ENCODE results near the gene MICAL2.

The MICAL2 gene

GRCh38 chr11:12098601-12099000 lies 11.8 kb upstream of the MICAL2 start:
- DNase-seq = no peak

GRCh38 chr11:12099132-12099873 lies 11.1 kb upstream of the MICAL2 start:
- DNase-seq = no peak

DNA sequence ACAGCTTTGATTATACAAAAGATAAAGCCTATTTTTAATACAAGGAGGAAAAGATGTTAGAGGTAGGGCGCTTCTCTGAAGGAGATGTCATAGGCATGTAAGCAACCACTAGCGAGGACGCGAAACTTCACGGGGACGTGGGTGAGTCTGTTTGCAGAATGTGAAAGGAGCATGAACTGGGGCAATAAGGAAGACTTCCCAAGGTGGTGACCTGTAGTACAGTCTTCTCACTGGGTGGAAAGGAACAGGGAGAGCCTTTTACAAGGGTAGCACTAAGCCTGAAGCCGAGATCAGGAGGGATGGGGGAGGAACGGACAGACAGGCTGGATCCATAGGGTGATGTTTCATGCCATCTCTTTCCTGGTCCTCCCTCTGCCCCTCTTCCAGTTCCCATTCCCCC lies 10.0 kb upstream of the MICAL2 start:
- DNase-seq = no peak

DNA sequence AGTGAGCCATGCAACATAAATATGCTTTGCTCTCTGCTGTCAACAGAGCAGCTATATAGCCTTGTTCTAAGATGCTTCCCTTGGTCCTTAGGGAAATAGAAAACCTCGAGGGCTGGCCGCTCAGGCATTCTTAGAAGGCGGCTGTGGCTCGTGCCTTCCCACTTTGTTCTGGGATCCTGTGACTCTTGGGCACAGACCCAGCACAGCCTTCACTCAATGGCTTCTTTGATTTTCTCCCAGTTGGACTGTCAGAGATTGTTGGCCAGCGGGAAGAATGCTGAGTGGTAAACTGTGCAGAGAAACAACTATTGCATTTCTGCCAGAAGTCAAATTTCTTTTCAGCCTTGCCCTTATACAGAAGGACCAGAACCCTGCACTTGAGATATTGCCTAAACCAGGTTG lies 9.5 kb upstream of the MICAL2 start:
- no peak for DNase-seq

DNA sequence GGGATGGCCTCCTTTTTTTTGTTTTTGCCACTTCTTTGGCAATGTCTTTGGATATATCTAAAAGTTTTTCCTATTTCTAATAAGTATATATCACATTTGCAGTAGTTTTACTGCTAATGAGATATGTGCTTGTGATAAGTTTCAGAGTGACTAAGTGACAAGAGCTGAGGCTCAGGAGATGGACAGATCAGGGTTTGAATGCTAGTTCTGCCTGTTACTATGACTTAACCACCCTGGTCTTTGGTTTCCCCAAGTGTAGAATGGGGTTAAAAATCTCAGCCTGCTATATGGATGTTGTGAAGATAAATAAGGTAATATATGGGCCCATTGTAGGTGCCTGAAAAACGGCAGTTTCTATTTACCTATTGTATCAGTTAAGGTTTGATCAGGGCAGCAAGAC lies 9.1 kb upstream of the MICAL2 start:
- DNase-seq = no peak

DNA sequence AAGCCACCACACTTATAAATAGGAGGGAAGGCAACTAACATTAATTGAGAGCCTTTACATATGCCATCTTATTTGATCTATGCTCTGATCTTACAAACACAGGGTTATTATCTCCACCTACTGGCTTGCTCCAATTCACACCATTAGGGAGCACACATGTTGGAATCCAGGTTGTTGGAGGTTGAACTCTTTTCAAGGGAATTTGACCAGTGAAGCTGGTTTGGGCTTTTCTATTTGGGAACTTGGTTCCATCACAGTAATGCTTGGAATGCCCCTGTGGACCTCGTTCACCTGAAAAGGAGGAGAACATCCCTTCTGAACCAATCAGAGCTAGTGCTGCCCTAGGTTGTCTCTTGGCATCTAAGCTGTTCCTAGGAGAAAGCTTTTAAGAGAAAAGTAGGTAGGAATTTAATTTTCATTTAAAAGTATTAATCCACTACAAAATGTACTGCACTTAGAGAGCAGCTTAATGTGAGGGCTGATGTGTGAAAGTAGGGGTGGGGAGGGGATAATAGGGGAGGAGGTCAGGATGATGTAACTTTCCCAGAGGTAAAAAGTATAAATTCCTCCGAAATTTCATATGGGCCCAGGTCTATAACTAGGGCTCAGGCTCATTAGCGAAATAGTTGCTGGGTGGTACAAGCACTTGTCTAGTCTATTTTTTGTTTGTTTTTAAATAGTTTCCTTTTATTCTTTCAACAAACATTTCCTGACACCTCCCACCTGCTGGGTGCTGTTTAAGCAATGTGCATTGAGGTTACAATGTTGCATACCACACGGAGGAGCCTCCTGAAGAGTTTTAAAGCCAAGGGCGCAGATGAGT lies 7.6 kb upstream of the MICAL2 start:
- DNase-seq = no peak

DNA sequence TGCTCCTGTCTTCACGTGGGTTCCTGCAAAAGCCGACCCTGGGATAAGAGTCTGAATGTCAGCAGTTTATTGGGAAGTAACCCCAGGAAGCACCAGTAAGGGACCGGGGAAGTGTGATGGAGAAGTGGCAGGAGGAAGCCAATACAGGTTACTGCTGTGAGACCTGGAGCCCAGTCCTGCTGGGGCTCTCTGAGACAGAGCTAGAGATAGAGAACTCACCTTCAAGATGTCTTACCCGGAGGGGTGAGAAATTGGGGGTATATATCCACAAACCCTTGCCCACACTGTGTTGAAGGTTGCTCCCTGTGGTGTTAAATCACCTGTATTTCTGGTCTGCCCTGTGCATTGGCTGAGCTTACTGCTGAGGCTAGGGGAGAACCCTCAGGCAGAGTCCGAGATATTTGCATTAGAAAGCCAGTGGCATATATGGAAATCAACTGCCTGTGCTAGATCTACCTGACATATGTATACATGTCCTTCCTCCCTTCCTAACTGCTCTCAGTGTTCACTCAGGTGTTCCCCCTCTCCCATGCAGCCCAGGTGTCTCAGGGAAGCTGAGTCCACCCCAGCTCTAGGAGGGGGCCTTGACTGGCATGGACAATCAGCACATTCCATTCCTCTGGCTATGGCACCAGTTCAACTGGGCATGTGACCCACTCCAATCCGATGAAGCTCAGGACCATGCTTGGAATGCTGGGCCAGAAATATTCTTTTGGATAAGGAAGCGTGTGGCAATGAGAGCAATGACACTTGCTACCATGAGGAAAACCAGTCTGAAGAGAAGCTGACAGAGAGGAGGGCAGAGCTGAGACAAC lies 6.8 kb upstream of the MICAL2 start:
- DNase-seq = no peak

- no peak for DNase-seq
Measured at GRCh38 chr11:12105471-12105870, 4.9 kb upstream of the MICAL2 start.

GRCh38 chr11:12106101-12106500 lies 4.3 kb upstream of the MICAL2 start:
- no peak for DNase-seq

GRCh38 chr11:12106501-12106900 lies 3.9 kb upstream of the MICAL2 start:
- DNase-seq = no peak

DNA sequence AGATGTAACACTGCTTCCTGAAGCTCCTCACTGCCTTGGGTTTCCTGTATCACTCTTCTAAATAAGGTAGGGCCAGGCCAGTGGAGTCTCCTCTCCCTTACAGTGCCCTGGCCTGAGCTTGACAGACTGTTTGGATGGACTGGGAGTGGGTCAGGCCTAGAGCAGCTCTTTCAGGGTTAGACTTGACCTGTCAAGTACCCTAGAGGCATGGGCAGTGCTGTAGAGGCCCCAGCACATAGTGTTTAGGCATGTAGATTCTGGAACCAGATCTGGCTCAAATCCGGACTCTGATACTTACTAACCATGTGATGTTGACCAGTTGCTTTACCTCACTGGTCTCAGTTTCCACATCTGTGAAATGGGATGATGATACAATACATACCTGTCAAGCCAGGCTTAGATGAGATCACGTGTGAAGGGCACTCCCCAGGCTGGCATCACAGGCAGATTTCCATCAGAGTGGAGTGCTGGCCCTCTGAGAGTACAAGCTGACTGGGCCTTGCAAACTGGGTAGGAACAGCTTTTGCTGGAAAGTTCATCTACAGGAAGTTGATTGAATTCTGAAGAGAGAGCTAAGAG lies 1.4 kb upstream of the MICAL2 start:
- no peak for DNase-seq

GRCh38 chr11:12109591-12110196 lies 696 bp upstream of the MICAL2 start:
- no peak for DNase-seq

DNA sequence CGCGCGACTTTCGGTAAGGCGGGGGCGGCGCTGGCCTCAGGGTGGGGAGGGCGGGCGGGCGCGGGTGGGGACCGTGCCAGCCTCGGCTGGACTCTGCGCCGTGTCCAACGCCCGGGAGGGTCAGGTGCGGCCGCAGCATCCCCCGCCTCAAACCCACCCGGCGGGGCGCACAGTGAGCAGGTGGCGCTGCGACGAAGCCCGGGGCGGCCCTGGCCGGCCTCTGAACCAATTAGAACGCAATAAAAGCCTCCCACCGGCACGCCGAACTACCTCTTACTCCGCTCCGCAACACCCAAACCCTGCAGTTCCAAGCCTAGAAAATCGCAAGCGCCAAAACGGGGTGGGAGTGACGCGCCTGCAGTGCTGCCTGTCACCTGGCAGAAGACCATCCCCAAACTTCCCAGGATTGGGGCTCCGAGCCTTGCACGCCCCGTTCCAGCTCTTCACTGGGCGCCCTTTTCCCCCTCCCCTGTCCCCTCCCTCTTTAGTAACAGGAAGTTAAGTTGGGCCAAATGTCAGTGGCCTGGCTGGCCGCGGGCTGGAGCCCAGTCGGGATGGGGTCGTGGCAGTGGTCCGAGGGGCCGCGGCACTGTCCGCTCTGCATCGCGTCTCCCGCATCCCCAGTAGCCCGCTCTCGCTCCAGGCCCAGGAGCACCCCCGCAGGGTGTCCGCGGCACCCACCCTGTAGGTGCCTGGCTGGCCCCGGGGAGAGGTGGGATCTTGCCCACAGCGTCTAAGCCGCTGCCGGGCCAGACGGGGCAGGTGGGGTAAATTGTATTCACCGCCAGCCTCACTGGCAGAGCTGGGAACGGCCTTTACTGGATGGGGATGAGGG lies 541 bp downstream of the MICAL2 start:
- DNase-seq = peak; percentile 40 to 42

- peak; percentile 10 to 34 for DNase-seq
Measured at GRCh38 chr11:12111549-12112520, 1.4 kb downstream of the MICAL2 start.

- no peak for DNase-seq
Measured at GRCh38 chr11:12112750-12113149, 2.4 kb downstream of the MICAL2 start.

GRCh38 chr11:12113294-12113693 lies 2.9 kb downstream of the MICAL2 start:
- no peak for DNase-seq

- no peak for DNase-seq
Measured at GRCh38 chr11:12114193-12115033, 4.0 kb downstream of the MICAL2 start.

DNA sequence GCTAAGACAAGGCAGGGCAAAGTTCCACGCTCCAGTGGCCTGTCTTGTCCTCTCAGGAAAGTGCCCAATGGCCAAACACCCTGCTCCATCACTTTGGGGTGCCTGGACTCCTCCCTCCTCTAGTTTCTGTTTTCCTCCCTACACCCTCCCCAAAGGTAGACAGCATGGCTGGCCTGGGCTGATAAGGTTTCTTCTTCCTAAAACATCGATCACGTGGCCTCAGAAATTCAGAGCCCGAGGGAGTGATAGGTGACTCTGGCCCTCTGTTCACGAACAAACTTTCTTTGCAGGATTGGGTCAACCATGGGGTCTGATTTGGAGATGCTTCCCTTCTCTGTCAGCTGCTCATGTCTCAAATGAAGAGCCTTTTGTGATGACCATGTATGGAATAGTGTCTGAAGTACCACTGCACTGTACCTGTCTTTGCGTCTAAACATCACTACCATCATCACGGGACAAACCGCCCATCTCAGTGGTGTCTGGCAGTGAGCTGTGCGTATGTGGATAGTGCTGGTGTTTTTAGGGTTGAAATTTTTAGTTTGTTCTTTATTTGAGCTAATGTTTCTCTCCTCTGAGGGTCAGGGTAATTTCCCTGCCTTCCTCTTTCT lies 6.1 kb downstream of the MICAL2 start:
- DNase-seq = no peak

DNA sequence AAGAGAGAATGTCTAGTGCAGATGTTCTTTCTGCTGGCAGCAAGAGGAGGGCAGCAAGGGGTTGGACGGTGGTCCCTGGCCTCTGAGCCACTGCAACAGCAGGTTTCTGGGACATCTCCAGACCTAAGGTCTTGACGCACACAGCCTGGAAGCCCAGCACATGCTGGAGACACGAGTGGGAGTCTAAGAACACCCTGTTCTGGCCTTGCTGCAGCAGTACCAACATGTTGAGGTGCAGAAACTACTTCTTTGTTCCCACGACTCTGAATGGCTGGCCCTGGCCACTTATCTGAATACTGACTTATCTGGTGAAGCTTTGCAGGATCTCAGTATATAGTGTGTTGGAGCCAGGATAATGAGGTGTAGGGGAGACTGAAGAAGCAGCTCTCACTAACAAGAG lies 6.8 kb downstream of the MICAL2 start:
- no peak for DNase-seq

Measured in NCI-H2081 (cell line).